ENCODE data around the gene CARS1. TPM values are rescaled to one million over a fixed set of nuclear protein-coding genes. Genes with fewer than 3 reads are reported as not detected.

CARS1 gene
- total RNA-seq, 1 donor from 2014 or later = 134 TPM

GRCh38 chr11:3014057-3014938 is 42.9 kb downstream of the CARS1 start:
- Mint-ChIP-seq H3K36me3 (ENCODE audit: unreplicated experiment) (peaks cover 60% of the 10 kb centered on the region), H3K4me1 (ENCODE audit: unreplicated experiment) (peaks cover 16% of the 10 kb centered on the region), H3K27ac (ENCODE audit: unreplicated experiment) (no peak overlapping the region)

DNA sequence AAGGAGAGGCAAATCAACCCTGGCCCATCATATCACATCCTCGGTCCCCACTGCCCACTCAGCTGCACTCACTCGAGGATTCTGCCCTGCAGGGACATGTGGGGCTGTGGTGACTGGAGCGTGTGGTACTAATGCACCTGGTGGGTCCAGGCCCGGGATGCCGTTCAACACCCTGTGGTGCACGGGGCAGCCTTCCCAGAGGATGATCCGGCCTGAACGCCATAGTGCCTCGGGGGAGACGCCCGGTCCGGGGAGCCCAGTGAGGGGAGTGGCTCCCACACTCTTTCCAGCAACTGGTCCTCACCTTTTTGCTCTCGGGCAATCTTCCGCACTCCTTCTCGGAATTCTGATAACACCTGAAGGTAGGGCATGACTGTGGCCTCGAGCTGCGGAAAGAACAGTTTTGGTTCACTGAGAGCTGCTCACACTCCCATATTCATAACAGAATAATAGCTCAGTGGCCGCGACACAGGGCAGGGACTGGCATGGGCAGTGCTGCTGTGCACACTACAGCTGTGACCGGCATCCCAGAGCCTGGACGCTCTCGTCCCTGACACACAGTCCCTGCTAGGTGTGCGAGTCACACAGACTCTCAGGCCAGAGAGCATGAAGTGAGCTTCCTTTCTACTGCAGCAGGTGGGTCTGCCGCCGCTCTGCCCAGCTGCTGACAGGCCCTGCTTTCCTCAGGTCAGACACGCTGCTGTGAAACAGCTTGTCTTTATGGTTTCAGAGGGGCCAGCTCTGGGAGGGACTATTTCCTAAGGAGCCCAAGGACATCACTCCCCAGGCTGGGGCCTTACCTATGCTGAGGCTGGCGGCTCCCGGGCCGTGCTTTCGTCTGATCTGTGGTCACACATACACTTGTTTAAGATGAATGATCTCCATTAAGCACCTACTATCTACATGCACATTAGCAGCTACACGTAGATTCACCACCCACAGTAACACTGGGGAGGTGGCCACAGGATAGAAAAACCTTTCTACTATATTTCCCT is 45.0 kb downstream of the CARS1 start:
- H3K36me3 Mint-ChIP-seq (ENCODE audit: unreplicated experiment) = peaks cover 61% of the 10 kb centered on the region
- no peak overlapping the region for H3K4me3 Mint-ChIP-seq (ENCODE audit: unreplicated experiment)
- H3K27me3 Mint-ChIP-seq (ENCODE audit: unreplicated experiment) = no peaks in the 10 kb centered on the region
- H3K27ac Mint-ChIP-seq (ENCODE audit: unreplicated experiment) = no peak overlapping the region
- H3K4me1 Mint-ChIP-seq (ENCODE audit: unreplicated experiment) = peaks cover 16% of the 10 kb centered on the region
- TF ChIP-seq CTCF (IDR thresholded peaks at IDR 0.05) = no peak
- DNase-seq (ENCODE audit: extremely low spot score, unreplicated experiment) = no peak
- H3K9me3 Mint-ChIP-seq (ENCODE audit: unreplicated experiment) = no peaks in the 10 kb centered on the region

More at GRCh38 chr11:3014057-3014938, 42.9 kb downstream of the CARS1 start:
- Mint-ChIP-seq H3K4me3 (ENCODE audit: unreplicated experiment) (no peak overlapping the region), H3K27me3 (ENCODE audit: unreplicated experiment) (no peaks in the 10 kb centered on the region), H3K9me3 (ENCODE audit: unreplicated experiment) (no peaks in the 10 kb centered on the region)
- no peak for TF ChIP-seq CTCF (IDR thresholded peaks at IDR 0.05)
- DNase-seq (ENCODE audit: extremely low spot score, unreplicated experiment) = no peak

GRCh38 chr11:3010521-3011275 is 46.5 kb downstream of the CARS1 start:
- no peak overlapping the region for H3K4me3 Mint-ChIP-seq (ENCODE audit: unreplicated experiment)
- peaks cover 54% of the 10 kb centered on the region for H3K36me3 Mint-ChIP-seq (ENCODE audit: unreplicated experiment)
- DNase-seq (ENCODE audit: extremely low spot score, unreplicated experiment) = no peak
- H3K9me3 Mint-ChIP-seq (ENCODE audit: unreplicated experiment) = no peaks in the 10 kb centered on the region
- H3K27ac Mint-ChIP-seq (ENCODE audit: unreplicated experiment) = no peak overlapping the region
- no peak for TF ChIP-seq CTCF (IDR thresholded peaks at IDR 0.05)
- no peaks in the 10 kb centered on the region for H3K27me3 Mint-ChIP-seq (ENCODE audit: unreplicated experiment)
- H3K4me1 Mint-ChIP-seq (ENCODE audit: unreplicated experiment) = peaks cover 18% of the 10 kb centered on the region

- Mint-ChIP-seq H3K27ac (ENCODE audit: unreplicated experiment) (no peak overlapping the region), H3K4me3 (ENCODE audit: unreplicated experiment) (no peak overlapping the region)
Observed at GRCh38 chr11:3010004-3010403, 47.2 kb downstream of the CARS1 start.

More at GRCh38 chr11:3010004-3010403, 47.2 kb downstream of the CARS1 start:
- H3K36me3 Mint-ChIP-seq (ENCODE audit: unreplicated experiment) = peaks cover 54% of the 10 kb centered on the region
- peaks cover 18% of the 10 kb centered on the region for H3K4me1 Mint-ChIP-seq (ENCODE audit: unreplicated experiment)
- H3K9me3 Mint-ChIP-seq (ENCODE audit: unreplicated experiment) = no peaks in the 10 kb centered on the region
- DNase-seq (ENCODE audit: extremely low spot score, unreplicated experiment) = no peak
- no peaks in the 10 kb centered on the region for H3K27me3 Mint-ChIP-seq (ENCODE audit: unreplicated experiment)
- no peak for TF ChIP-seq CTCF (IDR thresholded peaks at IDR 0.05)

All from osteocyte (in vitro differentiated cells).